Measurements from ENCODE around the gene KCTD2. TPM values are rescaled to one million over a fixed set of nuclear protein-coding genes. Genes with fewer than 3 reads are reported as not detected.

KCTD2 gene
- polyA plus RNA-seq, 1 of the 3 experiments (the other 2 are of a cell fraction), result 27.5 TPM

DNA sequence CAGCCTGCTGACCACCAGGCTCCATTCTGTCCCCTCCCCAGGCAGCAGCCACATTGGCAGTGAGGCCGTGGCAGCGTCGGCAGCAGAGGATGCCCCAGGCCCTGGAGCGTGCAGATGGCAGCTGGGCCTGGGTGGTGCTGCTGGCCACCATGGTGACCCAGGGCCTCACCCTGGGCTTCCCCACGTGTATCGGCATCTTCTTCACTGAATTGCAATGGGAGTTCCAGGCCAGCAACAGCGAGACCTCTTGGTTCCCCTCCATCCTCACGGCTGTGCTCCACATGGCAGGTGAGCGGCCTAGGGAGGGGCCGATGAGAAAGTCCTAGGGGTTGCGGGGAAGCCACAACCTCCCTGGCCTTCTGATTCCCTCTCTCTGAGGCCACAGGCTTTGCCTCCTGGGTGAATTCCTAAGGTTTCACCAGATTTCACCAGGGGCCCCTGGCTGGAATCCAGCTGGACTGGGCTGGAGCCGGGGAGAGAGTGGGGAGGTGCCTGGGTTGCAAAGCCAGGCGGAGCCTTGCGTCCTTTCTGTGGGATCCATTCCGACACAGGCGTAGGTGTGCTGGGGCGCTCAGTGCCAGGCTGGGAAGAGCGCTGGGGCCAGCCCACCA lies 46.6 kb downstream of the KCTD2 start:
- CTCF ChIA-PET, result interaction anchor here (0.7 to 3.0 kb wide), 4 partner anchors 10 to 21 kb away, joined by 3 to 43 read pairs (median 6); no protein-coding TSS in a partner anchor

More for the DNA sequence above, 46.6 kb downstream of the KCTD2 start:
- H3K36me3 ChIP-seq (replicated peaks in 1 of 2; ENCODE audit: control insufficient read depth in 1 of 2, insufficient read depth in 2 of 2, low read length in 1 of 2), result no peaks in the 10 kb centered on the region
- DNase-seq, result no peak
- H4K20me1 ChIP-seq (ENCODE audit: insufficient read depth), result no peaks in the 10 kb centered on the region
- TF ChIP-seq NRF1 (IDR thresholded peaks at IDR 0.05; ENCODE audit: low read depth, low read length) (no peak), TCF12 (IDR thresholded peaks at IDR 0.05) (no peak), FOXJ3 (CRISPR knock-in tag; IDR thresholded peaks at IDR 0.05) (no peak), IRF3 (IDR thresholded peaks at IDR 0.05; ENCODE audit: low read depth, low read length) (no peak), RAD21 (IDR thresholded peaks at IDR 0.05; ENCODE audit: low read length) (no peak), PBX3 (IDR thresholded peaks at IDR 0.05) (no peak), ELF1 (IDR thresholded peaks at IDR 0.05) (no peak), GABPA (IDR thresholded peaks at IDR 0.05; ENCODE audit: low read depth) (no peak), NFIC (IDR thresholded peaks at IDR 0.05; ENCODE audit: borderline replicate concordance) (no peak), TAF1 (IDR thresholded peaks at IDR 0.05; ENCODE audit: borderline replicate concordance, low read depth, low read length) (no peak), GATA2 (CRISPR knock-in tag; IDR thresholded peaks at IDR 0.05) (no peak), RCOR1 (IDR thresholded peaks at IDR 0.05; ENCODE audit: low read length) (no peak), JUND (IDR thresholded peaks at IDR 0.05) (no peak), EZH2phosphoT487 (IDR thresholded peaks at IDR 0.05; ENCODE audit: borderline replicate concordance, low read depth) (no peak), MEF2A (IDR thresholded peaks at IDR 0.05; ENCODE audit: borderline replicate concordance, low read depth) (no peak)
- TF ChIP-seq, protein P1, sequence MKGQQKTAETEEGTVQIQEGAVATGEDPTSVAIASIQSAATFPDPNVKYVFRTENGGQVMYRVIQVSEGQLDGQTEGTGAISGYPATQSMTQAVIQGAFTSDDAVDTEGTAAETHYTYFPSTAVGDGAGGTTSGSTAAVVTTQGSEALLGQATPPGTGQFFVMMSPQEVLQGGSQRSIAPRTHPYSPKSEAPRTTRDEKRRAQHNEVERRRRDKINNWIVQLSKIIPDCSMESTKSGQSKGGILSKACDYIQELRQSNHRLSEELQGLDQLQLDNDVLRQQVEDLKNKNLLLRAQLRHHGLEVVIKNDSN (IDR thresholded peaks at IDR 0.05; ENCODE audit: borderline replicate concordance, low read depth), result no peak
- TF ChIP-seq, protein P2, sequence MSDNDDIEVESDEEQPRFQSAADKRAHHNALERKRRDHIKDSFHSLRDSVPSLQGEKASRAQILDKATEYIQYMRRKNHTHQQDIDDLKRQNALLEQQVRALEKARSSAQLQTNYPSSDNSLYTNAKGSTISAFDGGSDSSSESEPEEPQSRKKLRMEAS (IDR thresholded peaks at IDR 0.05; ENCODE audit: low read depth), result no peak
- H3K27me3 ChIP-seq (ENCODE audit: insufficient read depth), result no peaks in the 10 kb centered on the region
- H3K79me2 ChIP-seq (ENCODE audit: insufficient read depth), result no peaks in the 10 kb centered on the region
- no peak overlapping the region for H3K9ac ChIP-seq
- 90% methylated on average over 17 of the region's 18 CpGs for WGBS (ENCODE audit: low lambda C conversion rate)
- H3F3A ChIP-seq (replicated peaks; ENCODE audit: insufficient read depth), result peaks cover 2% of the 10 kb centered on the region
- H3K4me1 ChIP-seq (ENCODE audit: control insufficient read depth in 1 of 2, insufficient read depth in 2 of 2, low read depth in 1 of 2, low read length in 1 of 2), result peaks cover 0 to 5% of the 10 kb centered on the region in 2 experiments; a peak in 1 of 4 replicates
- H2AFZ ChIP-seq (ENCODE audit: low read depth), result no peak overlapping the region
- POLR2A ChIA-PET, result no interaction called here
- no peak overlapping the region for H3K4me2 ChIP-seq
- no peak overlapping the region for H3K4me3 ChIP-seq (ENCODE audit: low read depth in 2 of 2, low read length in 1 of 2)
- no peaks in the 10 kb centered on the region for H3K9me3 ChIP-seq
- H3K9me2 ChIP-seq, result no peaks in the 10 kb centered on the region
- H3K27ac ChIP-seq (ENCODE audit: low read depth in 2 of 2, low read length in 1 of 2), result no peak overlapping the region
